Chondrocyte (in vitro differentiated cells): Measurements from ENCODE around the gene THSD4. TPM values are rescaled to one million over a fixed set of nuclear protein-coding genes. Genes with fewer than 3 reads are reported as not detected.

Source experiments
- DNase-seq: peaks from one replicate; pipeline ENCODE4 v3.0.0; 2021; ENCODE audit warnings: mixed read lengths, low spot score
- H3K27ac Mint-ChIP-seq: one replicate; pipeline ENCODE4 v1.8.0; 2021; ENCODE audit warnings: mild to moderate bottlenecking, moderate library complexity, mixed read lengths; ENCODE audit not compliant: unreplicated experiment
- H3K27me3 Mint-ChIP-seq: 2 replicates; pipeline ENCODE4 v1.8.0; 2021; ENCODE audit warnings: low read depth, mixed read lengths
- H3K36me3 Mint-ChIP-seq: 2 replicates; pipeline ENCODE4 v1.8.0; 2021; ENCODE audit warnings: low read depth, mixed read lengths
- H3K4me1 Mint-ChIP-seq: 2 replicates; pipeline ENCODE4 v1.8.0; 2021; ENCODE audit warnings: low read depth, mild to moderate bottlenecking, mixed read lengths
- H3K4me3 Mint-ChIP-seq: one replicate; pipeline ENCODE4 v1.8.0; 2021; ENCODE audit warnings: mild to moderate bottlenecking, moderate library complexity, mixed read lengths; ENCODE audit not compliant: unreplicated experiment
- H3K9me3 Mint-ChIP-seq: 2 replicates; pipeline ENCODE4 v1.8.0; 2021; ENCODE audit warnings: low read depth, mixed read lengths
- CTCF ChIP-seq: fragments of 200-600 bp; sonication (generic); IDR thresholded peaks from 2 replicates; pipeline ENCODE4 v1.5.0; 2021; ENCODE audit warnings: antibody characterized with exemption, mild to moderate bottlenecking, moderate library complexity
- total RNA-seq: library from RNA; stranded (reverse); gene quantifications from 3 replicates; pipeline ENCODE4 v1.2.1, GENCODE V29; 2021

The THSD4 gene
- total RNA-seq, 1 donor from 2014 or later, result 3.4 TPM

- Mint-ChIP-seq H3K27ac (no peak overlapping the region), H3K9me3 (peaks cover 11% of the 10 kb centered on the region)
These were observed 386.2 kb downstream of the THSD4 start for GRCh38 chr15:71501344-71502076.

GRCh38 chr15:71502077-71502432 lies 386.8 kb downstream of the THSD4 start:
- Mint-ChIP-seq H3K4me1 (peaks cover 4% of the 10 kb centered on the region), H3K9me3 (peaks cover 11% of the 10 kb centered on the region), H3K36me3 (no peaks in the 10 kb centered on the region), H3K27me3 (peaks cover 3% of the 10 kb centered on the region), H3K4me3 (no peak overlapping the region), H3K27ac (no peak overlapping the region)
- no peak for DNase-seq
- TF ChIP-seq CTCF, result no peak

More at GRCh38 chr15:71501344-71502076, 386.2 kb downstream of the THSD4 start:
- peaks cover 3% of the 10 kb centered on the region for H3K27me3 Mint-ChIP-seq
- H3K36me3 Mint-ChIP-seq, result no peaks in the 10 kb centered on the region
- H3K4me1 Mint-ChIP-seq, result peaks cover 9% of the 10 kb centered on the region
- DNase-seq, result no peak
- TF ChIP-seq CTCF, result no peak
- H3K4me3 Mint-ChIP-seq, result no peak overlapping the region

GRCh38 chr15:71505962-71506361 lies 390.7 kb downstream of the THSD4 start:
- H3K27me3 Mint-ChIP-seq, result peaks cover 4% of the 10 kb centered on the region
- no peak for TF ChIP-seq CTCF
- H3K36me3 Mint-ChIP-seq, result no peaks in the 10 kb centered on the region
- no peak for DNase-seq
- peaks cover 16% of the 10 kb centered on the region for H3K4me1 Mint-ChIP-seq
- H3K9me3 Mint-ChIP-seq, result peaks cover 2% of the 10 kb centered on the region
- H3K27ac Mint-ChIP-seq, result no peak overlapping the region
- H3K4me3 Mint-ChIP-seq, result no peak overlapping the region

GRCh38 chr15:71506946-71507345 lies 391.7 kb downstream of the THSD4 start:
- no peak for DNase-seq
- no peaks in the 10 kb centered on the region for H3K36me3 Mint-ChIP-seq
- H3K27me3 Mint-ChIP-seq, result peaks cover 5% of the 10 kb centered on the region
- no peak overlapping the region for H3K4me3 Mint-ChIP-seq
- TF ChIP-seq CTCF, result no peak
- no peak overlapping the region for H3K27ac Mint-ChIP-seq
- peaks cover 13% of the 10 kb centered on the region for H3K4me1 Mint-ChIP-seq
- H3K9me3 Mint-ChIP-seq, result peaks cover 2% of the 10 kb centered on the region

- peaks cover 5% of the 10 kb centered on the region for H3K27me3 Mint-ChIP-seq
- no peak for DNase-seq
These were observed 392.9 kb downstream of the THSD4 start for GRCh38 chr15:71508081-71508682.

More at GRCh38 chr15:71508081-71508682, 392.9 kb downstream of the THSD4 start:
- no peak for TF ChIP-seq CTCF
- peaks cover 2% of the 10 kb centered on the region for H3K9me3 Mint-ChIP-seq
- H3K36me3 Mint-ChIP-seq, result no peaks in the 10 kb centered on the region
- no peak overlapping the region for H3K27ac Mint-ChIP-seq
- H3K4me3 Mint-ChIP-seq, result no peak overlapping the region
- peaks cover 26% of the 10 kb centered on the region for H3K4me1 Mint-ChIP-seq
